NCI-H2107 (cell line): ENCODE results near the gene AGAP1.
A peak's percentile ranks its signal among the peaks of the same experiment; 100 is the strongest.

Experiments
- DNase-seq: peaks from one replicate; lab custom pipeline; 2025; lab: John Stamatoyannopoulos, UW

AGAP1 gene

DNA sequence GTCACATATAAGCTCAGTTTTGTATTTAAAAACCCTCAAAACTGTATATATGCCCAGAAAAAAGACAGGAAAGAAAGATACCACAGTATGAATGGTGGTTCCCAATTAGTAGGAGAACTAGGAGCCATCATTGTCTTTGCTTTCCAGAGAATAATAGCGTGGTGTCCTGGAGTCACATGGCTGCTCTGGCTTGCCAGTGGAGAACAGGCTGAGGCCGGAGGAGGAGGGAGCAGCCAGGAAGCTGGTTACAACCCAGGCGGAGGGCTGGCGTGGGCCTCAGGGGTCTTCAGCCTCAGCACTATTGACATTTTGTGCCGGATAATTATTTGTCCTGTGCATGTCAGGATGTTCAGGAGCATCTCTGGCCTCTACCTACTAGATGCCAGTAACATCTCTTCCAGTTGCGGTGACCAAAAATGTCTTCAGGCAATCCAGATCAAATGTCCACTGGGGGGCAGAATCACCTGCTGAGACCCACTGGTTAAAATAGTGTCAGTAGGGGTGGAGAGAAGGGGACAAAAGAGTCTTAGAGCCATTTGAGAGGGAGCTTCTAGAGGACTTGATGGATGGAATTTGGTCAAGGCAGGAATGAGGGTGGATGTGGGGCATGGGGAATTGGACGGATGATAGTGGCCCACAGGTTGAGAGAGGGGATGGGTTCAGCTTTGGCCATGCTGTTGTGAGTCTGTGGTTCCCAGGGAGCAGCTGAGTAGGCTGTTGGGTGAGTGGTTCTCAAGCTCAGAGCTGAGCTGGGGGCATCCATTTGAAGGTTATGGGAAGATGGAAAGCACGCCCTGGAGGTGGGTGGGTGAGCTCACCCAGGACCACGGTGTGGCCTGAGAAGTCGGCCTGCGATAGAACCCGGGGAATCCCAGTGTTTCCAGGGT, 144.9 kb downstream of the AGAP1 start:
- no peak for DNase-seq

DNA sequence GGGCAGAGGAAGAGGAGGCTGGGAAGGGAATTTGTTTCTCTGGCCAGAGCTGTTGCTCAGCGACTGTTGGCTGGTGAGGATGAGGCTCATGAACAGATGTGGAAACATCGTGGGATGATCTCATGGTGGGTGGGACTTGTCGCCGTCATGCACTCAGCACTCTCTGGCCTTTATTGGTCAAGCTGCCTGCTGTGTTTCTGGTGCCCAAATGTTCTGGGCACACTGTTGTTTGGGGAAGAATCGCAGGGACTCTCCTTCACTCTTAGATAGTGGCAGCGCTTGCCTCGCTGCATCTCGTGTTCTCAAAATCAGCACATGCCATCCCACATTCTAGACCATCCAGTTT, 145.6 kb downstream of the AGAP1 start:
- DNase-seq: no peak

DNA sequence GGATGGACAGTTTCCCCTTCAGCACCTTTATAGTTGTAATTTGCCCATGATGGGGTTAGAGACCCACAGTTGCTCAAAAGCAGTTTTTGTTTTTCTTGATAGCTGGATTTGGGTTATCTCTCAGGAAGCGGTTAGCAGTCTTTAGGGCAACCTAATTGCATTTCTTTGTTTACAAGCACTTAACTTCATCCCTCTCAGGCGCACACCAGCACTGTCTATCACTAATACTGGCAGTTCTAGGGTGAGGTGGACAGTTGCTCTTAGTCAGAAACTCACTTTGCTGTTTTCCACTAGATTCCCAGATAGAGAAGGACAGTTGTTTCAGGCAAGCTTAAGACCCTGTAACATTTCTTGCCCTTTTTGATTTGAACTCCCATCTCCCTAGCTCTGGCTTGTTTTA, 146.0 kb downstream of the AGAP1 start:
- no peak for DNase-seq

DNA sequence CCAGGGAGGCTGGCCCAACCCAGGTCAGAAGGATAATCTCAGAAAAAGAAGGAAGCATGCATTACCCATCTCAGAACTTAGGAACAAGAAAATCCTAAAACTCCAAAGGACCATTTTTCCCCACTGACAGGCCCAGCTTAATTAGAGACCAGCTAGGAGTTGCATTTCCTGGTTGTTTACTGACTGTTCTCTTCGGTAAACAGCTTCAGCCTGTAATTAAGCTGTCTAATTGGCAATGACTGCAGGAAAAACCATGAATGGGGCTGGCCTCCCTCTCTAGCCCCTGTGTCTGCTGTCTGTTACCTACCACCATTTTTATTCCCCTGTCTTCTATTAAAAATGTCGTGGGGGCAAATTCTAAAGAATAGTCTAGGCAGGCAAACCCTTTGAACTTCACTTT, 146.5 kb downstream of the AGAP1 start:
- no peak for DNase-seq

DNA sequence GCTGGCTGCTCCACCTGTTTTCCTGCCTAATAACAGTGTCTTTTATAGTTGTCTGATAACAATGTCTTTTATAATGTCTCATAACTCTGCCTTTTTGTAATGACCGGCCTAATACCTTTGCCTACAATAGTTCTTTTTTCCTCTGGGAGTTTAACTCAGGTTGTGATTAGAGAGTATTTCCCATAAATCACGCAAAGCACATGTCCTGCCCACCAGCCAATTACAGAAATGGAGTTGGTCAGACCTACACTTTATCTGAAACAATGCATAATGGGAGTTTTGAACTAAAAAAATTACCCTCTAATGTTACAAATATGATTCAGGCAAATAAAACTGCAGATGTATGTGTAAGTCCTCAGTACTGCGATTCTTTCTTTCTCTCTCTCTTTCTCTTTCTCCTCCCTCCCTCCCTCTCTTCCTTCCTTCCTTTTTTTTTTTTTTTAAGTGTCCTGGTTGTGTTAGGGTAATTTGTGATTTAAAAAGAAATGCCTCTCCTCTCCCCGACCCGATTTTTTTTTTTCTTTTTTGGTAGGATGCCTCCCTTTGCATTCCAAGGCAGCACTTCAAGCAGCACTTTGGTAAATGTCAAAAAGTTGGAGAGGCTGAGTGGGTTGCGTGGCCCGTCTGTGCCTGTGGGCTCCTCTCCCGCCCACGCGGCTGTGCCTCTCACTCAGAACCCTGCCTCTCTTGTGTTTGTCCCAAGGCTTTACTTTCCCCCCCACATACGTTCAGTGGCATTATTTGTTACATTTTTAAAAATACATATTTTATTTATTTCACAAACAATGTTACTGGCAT, 147.3 kb downstream of the AGAP1 start:
- DNase-seq: no peak

DNA sequence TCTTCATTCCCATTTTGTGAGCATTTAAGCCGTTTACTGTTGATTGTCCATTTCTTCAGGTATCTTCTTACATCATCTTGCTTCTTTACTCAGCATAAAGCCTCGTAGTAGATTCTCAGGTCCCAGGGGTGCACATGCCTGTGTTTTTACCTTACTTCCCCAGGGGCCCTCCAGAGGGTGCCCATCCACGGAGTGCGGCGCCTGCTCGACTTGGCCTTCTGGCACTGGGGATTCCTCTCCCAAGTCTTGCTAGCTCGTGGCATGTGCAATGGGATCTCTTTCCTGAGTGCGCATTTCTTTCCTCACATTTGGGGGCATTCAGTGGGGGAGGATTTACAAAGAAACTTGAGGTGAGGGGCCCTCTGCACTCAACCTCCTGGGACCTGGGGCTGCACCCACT, 148.1 kb downstream of the AGAP1 start:
- no peak for DNase-seq

DNA sequence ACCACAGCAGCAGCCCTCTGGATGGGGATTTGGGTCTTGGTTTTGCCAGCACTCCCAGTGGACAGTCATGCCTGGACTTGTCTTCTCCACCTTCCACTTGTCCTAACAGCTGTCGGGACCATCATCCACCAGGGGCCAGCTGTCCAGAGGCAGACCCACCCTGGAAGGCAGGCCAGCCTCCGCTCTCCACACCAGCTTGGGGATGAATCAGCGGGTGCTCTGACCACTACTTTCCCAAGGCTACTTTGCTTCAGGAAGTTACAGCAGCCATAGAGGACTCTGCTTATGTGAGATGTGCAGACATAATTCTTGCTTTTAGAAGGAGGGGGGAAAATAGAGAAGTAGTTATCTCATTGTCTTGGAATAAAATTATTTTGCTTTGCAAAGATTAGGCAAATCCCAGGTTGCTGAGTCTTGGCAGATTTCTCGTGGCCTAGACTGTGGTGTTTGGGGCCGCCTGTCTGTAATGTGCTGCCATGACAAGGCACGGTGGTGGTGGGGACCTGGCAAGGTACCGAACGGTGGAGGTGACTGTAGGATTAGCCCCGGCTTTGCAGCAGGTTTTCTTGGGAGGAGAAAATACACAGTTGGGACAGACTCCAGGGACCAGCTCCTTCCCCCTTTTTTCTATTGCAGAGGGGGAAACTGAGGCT, 148.7 kb downstream of the AGAP1 start:
- DNase-seq: no peak

DNA sequence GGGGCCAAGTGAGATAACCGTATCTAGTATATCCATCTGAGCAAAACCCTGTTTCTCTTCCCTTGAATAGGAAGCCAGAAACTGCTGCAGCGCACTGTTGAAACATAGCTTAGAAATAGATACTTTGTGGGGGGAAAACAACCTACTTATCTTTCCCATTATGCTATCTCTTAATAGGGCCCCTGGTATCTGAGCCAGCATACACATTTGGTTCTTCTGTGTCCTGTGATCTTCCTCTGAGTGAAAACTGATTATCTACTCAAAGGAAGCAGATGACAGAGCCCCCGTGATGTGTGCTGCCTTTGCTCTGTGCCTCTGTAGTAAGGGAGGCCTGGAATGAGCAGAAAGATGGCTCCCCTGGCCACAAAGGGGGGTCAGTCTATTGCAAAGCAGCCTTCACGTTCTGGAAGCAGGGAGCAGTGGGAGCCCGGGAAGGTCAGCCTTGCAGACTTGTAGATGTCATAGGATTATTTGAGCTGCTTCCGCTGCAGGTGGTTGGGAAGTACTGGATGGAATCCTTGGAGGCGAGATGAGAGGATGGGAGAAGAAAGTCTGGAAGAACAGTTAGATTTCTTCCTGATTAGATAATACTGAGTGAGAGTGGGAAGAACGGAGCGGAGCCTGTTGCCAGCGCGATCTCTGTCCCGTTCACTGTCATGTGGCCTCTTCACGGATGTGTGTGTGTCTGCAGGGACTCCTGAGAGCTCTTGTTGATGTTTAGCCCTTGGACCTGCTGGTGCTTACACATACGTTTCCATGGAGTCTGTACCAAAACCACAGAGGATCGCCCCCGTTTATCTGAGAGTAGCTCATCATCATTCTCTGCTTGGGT, 150.1 kb downstream of the AGAP1 start:
- no peak for DNase-seq

DNA sequence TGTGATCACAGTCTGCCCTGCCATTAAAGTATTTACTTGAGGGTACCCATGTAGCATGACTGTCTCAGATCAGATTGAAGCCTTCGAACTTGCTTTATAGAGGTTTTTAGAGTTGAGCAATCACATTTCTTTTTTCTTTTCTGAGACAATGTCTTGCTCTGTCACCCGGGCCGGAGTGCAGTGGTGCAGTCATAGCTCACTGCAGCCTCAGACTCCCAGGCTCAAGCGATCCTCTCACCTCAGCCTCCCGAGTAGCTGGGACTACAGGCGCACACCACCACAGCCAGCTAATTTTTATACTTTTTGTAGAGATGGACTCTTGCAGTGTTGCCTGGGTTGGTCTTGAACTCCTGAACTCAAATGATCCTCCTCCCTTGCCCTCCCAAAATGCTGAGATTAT, 153.4 kb downstream of the AGAP1 start:
- DNase-seq: no peak

DNA sequence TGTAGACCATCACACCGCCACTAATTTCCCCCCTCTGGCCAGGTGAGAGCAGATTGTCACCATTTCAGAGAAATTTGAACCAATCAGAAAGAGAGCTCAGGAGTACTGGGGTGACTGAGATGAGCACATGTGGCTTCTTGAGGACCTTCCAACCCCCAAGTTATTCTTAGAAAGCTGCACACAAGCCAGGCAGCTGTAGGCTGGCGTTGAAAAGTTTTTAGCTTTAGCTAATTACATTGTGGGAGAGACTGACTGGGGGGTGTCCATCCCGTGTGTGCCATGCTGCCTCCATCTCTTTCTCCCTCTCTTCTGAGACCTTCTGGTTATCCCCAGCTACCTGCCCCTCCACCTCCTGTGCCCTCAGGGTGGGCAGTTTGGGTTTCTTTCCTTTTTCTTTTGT, 154.0 kb downstream of the AGAP1 start:
- DNase-seq: no peak

DNA sequence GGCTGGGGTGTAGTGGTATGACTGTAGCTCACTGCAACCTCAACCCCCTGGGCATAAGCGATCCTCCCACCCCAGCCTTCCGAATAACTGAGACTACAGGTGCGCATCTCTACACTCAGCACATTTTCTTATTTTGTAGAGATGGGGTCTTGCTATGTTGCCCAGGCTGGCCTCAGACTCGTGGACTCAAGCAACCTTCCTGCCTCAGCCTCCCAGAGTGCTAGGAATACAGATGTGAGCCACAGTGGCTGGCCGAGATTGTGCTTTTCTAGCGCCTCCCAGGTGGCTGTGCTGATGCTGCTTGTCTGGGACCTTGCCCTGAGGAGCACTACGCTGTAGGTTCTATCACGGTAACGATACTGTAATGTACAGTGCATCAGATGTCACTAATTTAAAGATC, 155.6 kb downstream of the AGAP1 start:
- no peak for DNase-seq

DNA sequence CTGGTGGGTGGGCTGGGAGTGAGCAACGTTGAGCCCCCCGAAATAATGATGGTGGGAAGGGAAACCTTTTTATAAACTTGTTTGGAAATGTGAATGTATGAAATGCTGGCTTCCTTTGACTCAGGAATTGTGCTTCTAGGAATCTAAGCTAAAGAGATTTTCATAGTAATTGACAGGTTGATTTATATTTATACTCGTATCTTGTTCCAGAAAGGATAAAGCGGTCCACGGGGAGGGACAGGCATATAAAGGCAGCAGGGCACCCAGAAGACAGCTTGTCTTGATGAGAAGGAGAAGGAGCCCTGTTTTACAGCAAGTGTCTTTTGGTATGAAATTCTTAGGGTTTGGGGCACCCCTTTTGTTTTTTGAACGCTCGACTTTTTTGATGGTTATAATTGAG, 157.8 kb downstream of the AGAP1 start:
- no peak for DNase-seq

DNA sequence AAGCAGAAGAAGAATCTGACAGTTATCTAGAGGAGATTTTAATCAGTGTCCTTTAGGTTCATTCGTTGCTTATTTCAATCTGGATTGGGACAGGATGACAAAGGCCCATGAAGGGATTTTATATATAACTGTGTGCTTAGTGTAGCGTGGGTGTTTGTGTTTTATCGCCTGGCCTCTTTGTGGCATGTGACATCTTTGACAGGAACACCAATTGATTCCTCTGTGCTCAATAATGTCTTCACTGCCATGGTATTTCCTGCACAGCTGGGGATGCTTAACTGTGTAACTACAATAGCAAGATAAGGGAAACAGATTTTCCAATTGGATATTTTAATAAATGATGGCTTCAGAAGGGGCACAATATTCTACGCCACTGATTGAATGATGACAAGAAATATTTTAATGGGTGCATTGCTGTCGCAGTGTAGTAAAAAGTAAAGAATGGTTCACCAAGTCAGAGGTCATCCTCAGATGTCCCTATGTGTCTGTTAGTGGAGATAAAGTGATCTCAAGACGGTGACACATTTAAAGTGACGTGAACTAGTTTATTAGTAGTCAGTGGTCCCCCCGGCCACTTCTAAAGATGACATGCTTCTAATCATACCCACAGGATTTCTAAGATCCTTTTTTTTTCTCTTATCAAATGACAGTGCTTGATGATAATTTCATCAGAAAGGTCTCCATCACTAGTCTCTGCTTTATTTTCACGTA, 160.4 kb downstream of the AGAP1 start:
- DNase-seq: no peak

DNA sequence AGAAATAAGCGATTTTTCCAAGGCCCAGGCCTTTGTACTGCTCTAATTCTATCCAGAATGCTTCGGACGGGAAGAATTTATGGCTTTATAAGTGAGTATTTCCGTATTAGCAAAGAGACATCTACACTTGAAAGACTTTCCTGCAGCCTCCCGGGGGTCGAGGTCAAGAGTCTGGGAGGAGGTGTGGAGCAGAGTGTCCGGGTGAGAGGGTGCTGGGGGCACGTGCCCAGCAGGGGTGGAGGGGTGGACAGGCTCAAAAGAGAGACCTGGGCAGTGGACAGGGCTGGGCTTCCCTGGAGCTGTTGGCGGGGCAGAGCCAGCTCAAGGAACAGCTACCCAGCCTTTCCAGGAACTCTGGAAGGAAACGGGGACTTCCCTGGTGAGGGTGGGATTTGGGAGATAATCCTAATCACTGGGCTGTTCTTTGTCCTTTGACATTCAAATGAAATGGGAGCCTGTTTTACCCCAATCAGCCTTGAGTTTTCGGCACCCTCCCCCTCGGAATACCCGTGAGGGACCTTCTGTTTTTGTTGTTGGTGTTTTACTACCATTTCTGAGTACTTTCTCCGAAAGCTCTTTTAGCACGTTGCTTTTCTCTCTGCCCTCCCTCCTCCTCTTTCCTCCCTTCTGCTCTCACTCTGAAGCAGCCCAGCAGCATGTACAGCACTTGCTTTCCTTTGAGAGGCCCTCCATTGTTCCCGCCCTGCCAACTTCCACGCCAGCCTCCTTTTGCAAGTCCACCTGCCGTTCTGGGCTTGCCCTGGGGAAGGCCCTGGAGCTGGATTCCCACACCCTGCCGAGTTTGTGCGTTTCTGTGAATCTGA, 164.7 kb downstream of the AGAP1 start:
- peak; percentile 13 for DNase-seq

DNA sequence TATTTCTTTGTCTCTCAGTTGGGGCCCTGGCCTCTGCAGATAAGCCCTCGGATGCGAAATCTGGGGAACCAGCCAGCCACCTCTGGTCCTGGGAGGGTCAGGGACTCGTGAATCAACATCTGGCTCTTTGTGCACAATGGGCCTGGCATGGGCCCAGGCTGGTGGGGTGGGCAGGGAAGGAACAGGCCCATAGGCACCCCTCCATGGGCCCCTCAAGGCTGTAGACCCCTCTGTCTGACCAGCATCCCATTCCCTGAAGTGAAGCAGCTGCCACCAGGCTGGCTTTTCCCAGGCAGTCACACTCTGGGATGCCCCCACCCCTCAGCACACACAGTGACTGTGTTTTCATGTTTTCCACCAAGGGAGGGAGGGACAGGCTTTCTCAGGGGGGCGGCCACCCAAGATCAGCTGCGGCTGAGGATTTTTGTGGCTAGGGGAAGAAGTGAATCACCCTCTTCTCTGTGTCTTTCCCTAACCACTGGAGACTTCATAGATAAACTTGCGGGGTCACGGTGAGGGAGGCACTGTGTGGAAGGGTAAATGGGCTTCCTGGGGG, 166.0 kb downstream of the AGAP1 start:
- no peak for DNase-seq

DNA sequence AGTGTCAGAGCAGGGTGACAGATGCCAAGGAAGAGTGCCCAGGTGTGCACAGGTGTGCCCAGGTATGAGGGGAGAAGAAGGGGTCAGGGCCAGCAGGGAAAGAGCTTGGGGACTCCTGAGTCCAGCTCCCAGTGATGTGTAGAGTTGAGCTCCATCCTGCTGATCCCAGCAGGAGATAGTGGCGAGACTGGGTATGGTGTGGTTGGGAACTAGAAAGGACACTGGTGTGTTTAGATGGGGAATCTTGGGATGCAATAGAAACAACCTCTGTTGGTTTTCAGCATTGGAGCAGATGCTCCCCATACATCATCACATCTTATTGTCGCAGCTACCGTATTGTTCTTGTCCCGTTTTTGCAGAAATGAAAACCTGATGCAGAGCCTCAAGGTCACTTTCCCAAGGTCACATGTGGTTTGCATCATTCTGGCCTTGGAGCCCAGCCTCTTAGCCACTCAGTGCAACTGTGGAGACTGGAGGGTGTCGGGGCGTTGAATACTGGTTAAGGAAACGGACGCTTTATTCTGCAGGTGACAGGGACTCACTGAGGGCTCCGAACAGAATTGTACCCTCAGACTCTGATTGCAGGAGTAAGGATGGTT, 166.7 kb downstream of the AGAP1 start:
- no peak for DNase-seq

DNA sequence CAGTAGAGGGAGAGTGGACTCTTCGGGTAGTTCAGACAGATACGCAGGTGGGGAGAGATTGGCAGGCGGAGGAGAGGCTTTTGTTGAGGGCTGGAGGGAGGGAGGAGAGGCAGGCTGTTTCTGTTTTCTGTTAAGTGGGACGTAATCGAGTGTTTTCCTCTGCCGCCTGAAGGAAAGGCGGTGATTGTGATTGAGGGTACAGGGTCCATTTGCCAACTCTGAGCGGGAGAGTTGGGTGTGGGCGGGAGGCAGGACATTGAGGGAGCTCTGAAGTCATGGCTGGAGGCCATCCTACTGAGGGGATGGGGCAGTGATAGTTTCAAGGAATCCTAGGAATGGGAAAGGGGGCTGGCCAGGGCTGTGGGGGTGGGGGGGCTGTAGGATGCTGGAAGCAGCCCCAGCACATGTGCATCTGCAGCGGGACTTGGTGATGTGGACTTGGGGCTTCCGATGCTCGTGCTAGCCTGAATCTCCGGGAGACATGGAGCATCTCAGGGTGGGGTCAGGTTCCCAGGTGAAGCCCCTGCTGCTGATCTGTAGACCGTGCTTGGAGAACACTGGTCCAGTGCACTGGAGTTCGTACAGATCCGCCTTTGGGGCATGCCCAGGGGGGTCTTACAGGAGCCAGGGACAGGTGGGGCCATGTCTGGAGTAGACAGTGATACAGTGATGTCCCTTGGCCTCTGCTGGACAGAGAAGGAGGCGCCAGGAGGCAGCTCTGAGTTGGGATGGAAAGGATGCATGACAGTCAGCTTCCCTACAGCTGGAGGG, 167.5 kb downstream of the AGAP1 start:
- no peak for DNase-seq

DNA sequence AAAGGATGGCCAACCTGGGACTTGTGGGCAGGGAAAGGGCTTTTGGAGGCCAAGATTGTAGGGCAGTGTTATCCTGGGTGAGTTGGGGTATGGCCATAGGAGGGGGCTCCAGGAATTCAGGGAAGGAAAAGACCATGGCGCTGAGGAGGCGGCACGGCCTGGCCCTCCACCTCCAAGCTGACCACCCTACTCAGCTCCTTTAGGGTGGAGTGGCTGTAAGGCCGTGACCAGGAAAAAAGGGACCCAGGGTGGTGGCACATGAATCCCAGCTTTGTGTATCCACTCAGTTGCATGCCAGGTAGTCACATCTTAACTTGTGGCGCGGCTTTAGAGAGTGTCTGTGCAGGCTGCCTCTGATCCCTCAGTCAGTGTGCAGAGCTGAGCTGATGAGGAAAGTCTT, 168.1 kb downstream of the AGAP1 start:
- DNase-seq: no peak

DNA sequence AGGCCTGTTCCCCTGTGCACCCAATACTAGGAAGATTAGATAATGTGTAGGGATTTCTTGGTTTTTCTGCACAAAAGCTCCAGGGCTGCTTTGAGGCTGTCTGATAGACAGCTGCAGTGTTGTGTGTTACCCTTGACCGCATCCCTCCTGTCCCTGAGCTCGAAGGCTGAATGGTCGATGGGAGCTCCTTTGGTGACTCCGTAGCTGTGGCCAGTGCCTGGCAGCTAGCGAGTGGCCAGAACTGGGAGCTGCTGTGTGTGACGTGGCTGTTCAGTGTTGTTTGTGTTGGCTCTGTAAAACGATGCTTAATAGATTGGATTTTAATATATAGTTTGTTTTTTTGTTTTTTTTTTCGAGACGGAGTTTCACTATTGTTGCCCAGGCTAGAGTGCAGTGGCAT, 170.0 kb downstream of the AGAP1 start:
- DNase-seq: no peak
